RWPE2 (cell line): ENCODE measurements around the gene CIT.

ENCODE experiments used
- ATAC-seq: fragments of 200-7000 bp; cut with Tn5 transposase; 3 replicates; pipeline ENCODE4 v1.9.1; 2021; ENCODE audit warnings: low read depth
- DNase-seq: peaks from one replicate; pipeline ENCODE4 v3.0.0-alpha.2; 2020; ENCODE audit warnings: low spot score
- H3K27ac ChIP-seq: fragments of 450-650 bp; 2 replicates; pipeline ENCODE4 v1.5.1; 2017; ENCODE audit warnings: mild to moderate bottlenecking; ENCODE audit not compliant: poor library complexity, severe bottlenecking
- H3K27me3 ChIP-seq: fragments of 250-450 bp; sonication (Bioruptor Pico); 2 replicates; pipeline ENCODE4 v1.5.1; 2021; ENCODE audit warnings: mild to moderate bottlenecking, moderate library complexity; ENCODE audit not compliant: insufficient read depth, poor library complexity, severe bottlenecking
- H3K36me3 ChIP-seq: fragments of 250-450 bp; sonication (Bioruptor Pico); 2 replicates; pipeline ENCODE4 v1.5.1; 2020; ENCODE audit warnings: low read depth, mild to moderate bottlenecking, moderate library complexity
- H3K4me1 ChIP-seq: fragments of 250-450 bp; sonication (Bioruptor Pico); 2 replicates; pipeline ENCODE4 v1.5.1; 2021; ENCODE audit warnings: mild to moderate bottlenecking, moderate library complexity; ENCODE audit not compliant: insufficient read depth, poor library complexity, severe bottlenecking
- H3K4me3 ChIP-seq: fragments of 250-450 bp; sonication (Bioruptor Pico); 2 replicates; pipeline ENCODE4 v1.5.1; 2021; ENCODE audit warnings: mild to moderate bottlenecking, moderate library complexity; ENCODE audit not compliant: severe bottlenecking
- H3K9me3 ChIP-seq: fragments of 250-450 bp; sonication (Bioruptor Pico); 2 replicates; pipeline ENCODE4 v1.5.1; 2021; ENCODE audit warnings: mild to moderate bottlenecking, moderate library complexity; ENCODE audit not compliant: severe bottlenecking
- CTCF ChIP-seq: fragments of 450-650 bp; IDR thresholded peaks from one replicate; pipeline ENCODE4 v1.5.1; 2017; ENCODE audit warnings: mild to moderate bottlenecking, moderate library complexity; ENCODE audit not compliant: poor library complexity, severe bottlenecking

CIT gene

GRCh38 chr12:119859241-119859640 lies 17.9 kb downstream of the CIT start:
- H3K9me3 ChIP-seq: no peaks in the 10 kb centered on the region
- H3K4me3 ChIP-seq: no peak overlapping the region
- no peak for DNase-seq
- peaks cover 34% of the 10 kb centered on the region for H3K36me3 ChIP-seq
- H3K27ac ChIP-seq: no peak overlapping the region
- no peaks in the 10 kb centered on the region for H3K27me3 ChIP-seq
- no peak for TF ChIP-seq CTCF
- H3K4me1 ChIP-seq: no peaks in the 10 kb centered on the region
- no peak for ATAC-seq

GRCh38 chr12:119857041-119857591 lies 20.0 kb downstream of the CIT start:
- no peak for DNase-seq
- Histone ChIP-seq H3K27me3 (no peaks in the 10 kb centered on the region), H3K4me1 (no peaks in the 10 kb centered on the region), H3K4me3 (no peak overlapping the region), H3K36me3 (peaks cover 38% of the 10 kb centered on the region), H3K27ac (no peak overlapping the region), H3K9me3 (no peaks in the 10 kb centered on the region)
- no peak for TF ChIP-seq CTCF
- ATAC-seq: no peak

- H3K27ac ChIP-seq: no peak overlapping the region
- no peak for ATAC-seq
- H3K4me1 ChIP-seq: no peaks in the 10 kb centered on the region
- no peak for DNase-seq
- TF ChIP-seq CTCF: no peak
- no peaks in the 10 kb centered on the region for H3K9me3 ChIP-seq
- H3K36me3 ChIP-seq: peaks cover 47% of the 10 kb centered on the region
- H3K27me3 ChIP-seq: no peaks in the 10 kb centered on the region
- no peak overlapping the region for H3K4me3 ChIP-seq
Measured at GRCh38 chr12:119850330-119850729, 26.8 kb downstream of the CIT start.

- Histone ChIP-seq H3K27ac (no peak overlapping the region), H3K36me3 (peaks cover 29% of the 10 kb centered on the region), H3K4me3 (no peak overlapping the region), H3K27me3 (no peaks in the 10 kb centered on the region), H3K9me3 (no peaks in the 10 kb centered on the region), H3K4me1 (no peaks in the 10 kb centered on the region)
- no peak for DNase-seq
- TF ChIP-seq CTCF: no peak
- no peak for ATAC-seq
Measured at GRCh38 chr12:119843100-119843499, 34.0 kb downstream of the CIT start.

GRCh38 chr12:119842380-119842779 lies 34.7 kb downstream of the CIT start:
- Histone ChIP-seq H3K27me3 (no peaks in the 10 kb centered on the region), H3K36me3 (peaks cover 26% of the 10 kb centered on the region; the same call in 1 of the 2 replicates), H3K4me3 (no peak overlapping the region), H3K9me3 (no peaks in the 10 kb centered on the region), H3K27ac (no peak overlapping the region), H3K4me1 (no peaks in the 10 kb centered on the region)
- no peak for ATAC-seq
- no peak for TF ChIP-seq CTCF
- no peak for DNase-seq
